Hematopoietic multipotent progenitor cell treated with erythropoietin and hydrocortisone succinate and interleukin-3 and kit ligand, for 17 days (in vitro differentiated cells): ENCODE results near the gene MYOZ2.

Source experiments
- DNase-seq: peaks from one replicate; pipeline ENCODE4 v3.0.0-alpha.2; 2015; ENCODE audit warnings: low spot score

Gene MYOZ2

GRCh38 chr4:119135721-119136121 is at the start of gene MYOZ2:
MYOZ2 (plus strand) TSS chr4:119135832; CDS start chr4:119136526, 694 bp downstream.
- DNase-seq, result no peak

GRCh38 chr4:119087121-119087520 is 48.5 kb upstream of the MYOZ2 start:
- no peak for DNase-seq

GRCh38 chr4:119087656-119088055 is 48.0 kb upstream of the MYOZ2 start:
- DNase-seq, result no peak

GRCh38 chr4:119093042-119093827 is 42.4 kb upstream of the MYOZ2 start:
- DNase-seq, result no peak

- no peak for DNase-seq
Observed at GRCh38 chr4:119097282-119097900, 38.2 kb upstream of the MYOZ2 start.

- no peak for DNase-seq
Observed at GRCh38 chr4:119098306-119098705, 37.3 kb upstream of the MYOZ2 start.

GRCh38 chr4:119099227-119099810 is 36.3 kb upstream of the MYOZ2 start:
- no peak for DNase-seq

GRCh38 chr4:119100655-119101054 is 35.0 kb upstream of the MYOZ2 start:
- DNase-seq, result no peak

GRCh38 chr4:119103263-119103662 is 32.4 kb upstream of the MYOZ2 start:
- no peak for DNase-seq

GRCh38 chr4:119104644-119105273 is 30.9 kb upstream of the MYOZ2 start:
- no peak for DNase-seq

GRCh38 chr4:119105605-119106004 is 30.0 kb upstream of the MYOZ2 start:
- DNase-seq, result no peak

GRCh38 chr4:119106036-119107000 is 29.3 kb upstream of the MYOZ2 start:
- no peak for DNase-seq

GRCh38 chr4:119110121-119110520 is 25.5 kb upstream of the MYOZ2 start:
- no peak for DNase-seq

GRCh38 chr4:119111296-119111695 is 24.3 kb upstream of the MYOZ2 start:
- DNase-seq, result no peak

GRCh38 chr4:119113033-119113655 is 22.5 kb upstream of the MYOZ2 start:
- no peak for DNase-seq

- no peak for DNase-seq
Observed at GRCh38 chr4:119116021-119116420, 19.6 kb upstream of the MYOZ2 start.

- DNase-seq, result no peak
Observed at GRCh38 chr4:119116925-119117900, 18.4 kb upstream of the MYOZ2 start.

GRCh38 chr4:119118397-119118796 is 17.2 kb upstream of the MYOZ2 start:
- no peak for DNase-seq

GRCh38 chr4:119124352-119124751 is 11.3 kb upstream of the MYOZ2 start:
- DNase-seq, result no peak

GRCh38 chr4:119125931-119126330 is 9.7 kb upstream of the MYOZ2 start:
- no peak for DNase-seq
